Measurements from ENCODE around the gene GCGR.

GCGR gene

GRCh38 chr17:81860756-81861568, 57.0 kb downstream of the GCGR start (continued):
- TF ChIP-seq ZNF626 (tag by site-specific recombination; IDR thresholded peaks at IDR 0.05), result no peak
- TF ChIP-seq ZNF580 (tag by site-specific recombination; IDR thresholded peaks at IDR 0.05), result peak; percentile 96; the same call in 1 of the 2 replicates
- peak; percentile 85; the same call in 1 of the 2 replicates for TF ChIP-seq ZEB2 (tag by site-specific recombination; IDR thresholded peaks at IDR 0.05)
- TF ChIP-seq ZNF837 (tag by site-specific recombination; IDR thresholded peaks at IDR 0.05), result 0 out of 2 replicates have a peak, but pooled peaks have one; percentile 6
- peak; percentile 87 for TF ChIP-seq SP7 (tag by site-specific recombination; IDR thresholded peaks at IDR 0.05)
- TF ChIP-seq KLF7 (tag by site-specific recombination; IDR thresholded peaks at IDR 0.05; ENCODE audit: borderline replicate concordance), result peak; percentile 72; the same call in 1 of the 2 replicates
- no peak for TF ChIP-seq IKZF3 (tag by site-specific recombination; IDR thresholded peaks at IDR 0.05)
- TF ChIP-seq ZNF416 (tag by site-specific recombination; IDR thresholded peaks at IDR 0.05), result no peak
- TF ChIP-seq, protein P1, sequence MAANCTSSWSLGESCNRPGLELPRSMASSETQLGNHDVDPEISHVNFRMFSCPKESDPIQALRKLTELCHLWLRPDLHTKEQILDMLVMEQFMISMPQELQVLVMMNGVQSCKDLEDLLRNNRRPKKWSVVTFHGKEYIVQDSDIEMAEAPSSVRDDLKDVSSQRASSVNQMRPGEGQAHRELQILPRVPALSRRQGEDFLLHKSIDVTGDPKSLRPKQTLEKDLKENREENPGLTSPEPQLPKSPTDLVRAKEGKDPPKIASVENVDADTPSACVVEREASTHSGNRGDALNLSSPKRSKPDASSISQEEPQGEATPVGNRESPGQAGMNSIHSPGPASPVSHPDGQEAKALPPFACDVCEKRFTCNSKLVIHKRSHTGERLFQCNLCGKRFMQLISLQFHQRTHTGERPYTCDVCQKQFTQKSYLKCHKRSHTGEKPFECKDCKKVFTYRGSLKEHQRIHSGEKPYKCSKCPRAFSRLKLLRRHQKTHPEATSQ (tag by site-specific recombination; IDR thresholded peaks at IDR 0.05), result no peak
- TF ChIP-seq ZNF350 (tag by site-specific recombination; IDR thresholded peaks at IDR 0.05), result no peak
- no peak for TF ChIP-seq ZNF548 (tag by site-specific recombination; IDR thresholded peaks at IDR 0.05)
- TF ChIP-seq EGR2 (tag by site-specific recombination; IDR thresholded peaks at IDR 0.05; ENCODE audit: low read depth), result 0 out of 2 replicates have a peak, but pooled peaks have one; percentile 30
- TF ChIP-seq ZNF155 (tag by site-specific recombination; IDR thresholded peaks at IDR 0.05), result no peak
- no peak for TF ChIP-seq ZNF433 (tag by site-specific recombination; IDR thresholded peaks at IDR 0.05; ENCODE audit: low read depth)
- TF ChIP-seq ZNF530 (tag by site-specific recombination; IDR thresholded peaks at IDR 0.05; ENCODE audit: low read depth), result no peak
- TF ChIP-seq ZNF341 (tag by site-specific recombination; IDR thresholded peaks at IDR 0.05; ENCODE audit: low read depth), result 0 out of 2 replicates have a peak, but pooled peaks have one; percentile 36
- TF ChIP-seq ZNF112 (tag by site-specific recombination; IDR thresholded peaks at IDR 0.05), result no peak
- no peak for TF ChIP-seq ZNF701 (tag by site-specific recombination; IDR thresholded peaks at IDR 0.05)
- peak; percentile 96 for TF ChIP-seq KLF9 (tag by site-specific recombination; IDR thresholded peaks at IDR 0.05; ENCODE audit: low read depth)
- TF ChIP-seq HOXD13 (CRISPR knock-in tag; IDR thresholded peaks at IDR 0.05; ENCODE audit: borderline replicate concordance), result no peak
- peak; percentile 44; the same call in 1 of the 2 replicates for TF ChIP-seq ZFHX2 (tag by site-specific recombination; conservative IDR thresholded peaks at IDR 0.05)
- TF ChIP-seq, protein P2, sequence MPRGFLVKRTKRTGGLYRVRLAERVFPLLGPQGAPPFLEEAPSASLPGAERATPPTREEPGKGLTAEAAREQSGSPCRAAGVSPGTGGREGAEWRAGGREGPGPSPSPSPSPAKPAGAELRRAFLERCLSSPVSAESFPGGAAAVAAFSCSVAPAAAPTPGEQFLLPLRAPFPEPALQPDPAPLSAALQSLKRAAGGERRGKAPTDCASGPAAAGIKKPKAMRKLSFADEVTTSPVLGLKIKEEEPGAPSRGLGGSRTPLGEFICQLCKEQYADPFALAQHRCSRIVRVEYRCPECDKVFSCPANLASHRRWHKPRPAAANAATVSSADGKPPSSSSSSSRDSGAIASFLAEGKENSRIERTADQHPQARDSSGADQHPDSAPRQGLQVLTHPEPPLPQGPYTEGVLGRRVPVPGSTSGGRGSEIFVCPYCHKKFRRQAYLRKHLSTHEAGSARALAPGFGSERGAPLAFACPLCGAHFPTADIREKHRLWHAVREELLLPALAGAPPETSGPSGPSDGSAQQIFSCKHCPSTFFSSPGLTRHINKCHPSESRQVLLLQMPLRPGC (tag by site-specific recombination; IDR thresholded peaks at IDR 0.05), result peak; percentile 44; the same call in 1 of the 2 replicates
- TF ChIP-seq, protein P3, sequence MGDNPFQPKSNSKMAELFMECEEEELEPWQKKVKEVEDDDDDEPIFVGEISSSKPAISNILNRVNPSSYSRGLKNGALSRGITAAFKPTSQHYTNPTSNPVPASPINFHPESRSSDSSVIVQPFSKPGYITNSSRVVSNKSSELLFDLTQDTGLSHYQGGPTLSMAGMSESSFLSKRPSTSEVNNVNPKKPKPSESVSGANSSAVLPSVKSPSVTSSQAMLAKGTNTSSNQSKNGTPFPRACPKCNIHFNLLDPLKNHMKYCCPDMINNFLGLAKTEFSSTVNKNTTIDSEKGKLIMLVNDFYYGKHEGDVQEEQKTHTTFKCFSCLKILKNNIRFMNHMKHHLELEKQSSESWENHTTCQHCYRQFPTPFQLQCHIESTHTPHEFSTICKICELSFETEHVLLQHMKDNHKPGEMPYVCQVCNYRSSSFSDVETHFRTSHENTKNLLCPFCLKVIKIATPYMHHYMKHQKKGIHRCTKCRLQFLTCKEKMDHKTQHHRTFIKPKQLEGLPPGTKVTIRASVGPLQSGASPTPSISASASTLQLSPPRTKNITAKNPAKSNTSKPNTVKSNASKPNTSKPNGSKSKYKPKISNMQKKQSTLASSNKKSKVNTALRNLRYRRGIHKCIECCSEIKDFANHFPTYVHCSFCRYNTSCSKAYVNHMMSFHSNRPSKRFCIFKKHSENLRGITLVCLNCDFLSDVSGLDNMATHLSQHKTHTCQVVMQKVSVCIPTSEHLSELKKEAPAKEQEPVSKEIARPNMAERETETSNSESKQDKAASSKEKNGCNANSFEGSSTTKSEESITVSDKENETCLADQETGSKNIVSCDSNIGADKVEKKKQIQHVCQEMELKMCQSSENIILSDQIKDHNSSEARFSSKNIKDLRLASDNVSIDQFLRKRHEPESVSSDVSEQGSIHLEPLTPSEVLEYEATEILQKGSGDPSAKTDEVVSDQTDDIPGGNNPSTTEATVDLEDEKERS (tag by site-specific recombination; IDR thresholded peaks at IDR 0.05), result no peak
- TF ChIP-seq ZBTB1 (tag by site-specific recombination; IDR thresholded peaks at IDR 0.05), result no peak
- TF ChIP-seq, protein P4, sequence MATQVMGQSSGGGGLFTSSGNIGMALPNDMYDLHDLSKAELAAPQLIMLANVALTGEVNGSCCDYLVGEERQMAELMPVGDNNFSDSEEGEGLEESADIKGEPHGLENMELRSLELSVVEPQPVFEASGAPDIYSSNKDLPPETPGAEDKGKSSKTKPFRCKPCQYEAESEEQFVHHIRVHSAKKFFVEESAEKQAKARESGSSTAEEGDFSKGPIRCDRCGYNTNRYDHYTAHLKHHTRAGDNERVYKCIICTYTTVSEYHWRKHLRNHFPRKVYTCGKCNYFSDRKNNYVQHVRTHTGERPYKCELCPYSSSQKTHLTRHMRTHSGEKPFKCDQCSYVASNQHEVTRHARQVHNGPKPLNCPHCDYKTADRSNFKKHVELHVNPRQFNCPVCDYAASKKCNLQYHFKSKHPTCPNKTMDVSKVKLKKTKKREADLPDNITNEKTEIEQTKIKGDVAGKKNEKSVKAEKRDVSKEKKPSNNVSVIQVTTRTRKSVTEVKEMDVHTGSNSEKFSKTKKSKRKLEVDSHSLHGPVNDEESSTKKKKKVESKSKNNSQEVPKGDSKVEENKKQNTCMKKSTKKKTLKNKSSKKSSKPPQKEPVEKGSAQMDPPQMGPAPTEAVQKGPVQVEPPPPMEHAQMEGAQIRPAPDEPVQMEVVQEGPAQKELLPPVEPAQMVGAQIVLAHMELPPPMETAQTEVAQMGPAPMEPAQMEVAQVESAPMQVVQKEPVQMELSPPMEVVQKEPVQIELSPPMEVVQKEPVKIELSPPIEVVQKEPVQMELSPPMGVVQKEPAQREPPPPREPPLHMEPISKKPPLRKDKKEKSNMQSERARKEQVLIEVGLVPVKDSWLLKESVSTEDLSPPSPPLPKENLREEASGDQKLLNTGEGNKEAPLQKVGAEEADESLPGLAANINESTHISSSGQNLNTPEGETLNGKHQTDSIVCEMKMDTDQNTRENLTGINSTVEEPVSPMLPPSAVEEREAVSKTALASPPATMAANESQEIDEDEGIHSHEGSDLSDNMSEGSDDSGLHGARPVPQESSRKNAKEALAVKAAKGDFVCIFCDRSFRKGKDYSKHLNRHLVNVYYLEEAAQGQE (tag by site-specific recombination; IDR thresholded peaks at IDR 0.05), result no peak
- TF ChIP-seq YY1 (tag by site-specific recombination; IDR thresholded peaks at IDR 0.05), result peak; percentile 82
- 0 out of 2 replicates have a peak, but pooled peaks have one; percentile 13 for TF ChIP-seq WT1 (tag by site-specific recombination; IDR thresholded peaks at IDR 0.05)
- no peak for TF ChIP-seq ZNF747 (tag by site-specific recombination; IDR thresholded peaks at IDR 0.05)
